OCI-LY7 (cell line): ENCODE results near the gene TECTA.

Experiments
- CTCF ChIP-seq: fragments of 200-600 bp; sonication (generic); conservative IDR thresholded peaks from 2 replicates; pipeline ENCODE4 v1.5.1; 2014; ENCODE audit warnings: mild to moderate bottlenecking, antibody characterized with exemption, low read length, moderate library complexity, mixed read lengths
- EZH2phosphoT487 ChIP-seq: fragments of 200-600 bp; sonication (generic); IDR thresholded peaks from 2 replicates; pipeline ENCODE4 v1.6.1; 2018; ENCODE audit warnings: low read depth, borderline replicate concordance, mild to moderate bottlenecking, mixed run types, antibody characterized with exemption, low read length, moderate library complexity, mixed read lengths

DNA sequence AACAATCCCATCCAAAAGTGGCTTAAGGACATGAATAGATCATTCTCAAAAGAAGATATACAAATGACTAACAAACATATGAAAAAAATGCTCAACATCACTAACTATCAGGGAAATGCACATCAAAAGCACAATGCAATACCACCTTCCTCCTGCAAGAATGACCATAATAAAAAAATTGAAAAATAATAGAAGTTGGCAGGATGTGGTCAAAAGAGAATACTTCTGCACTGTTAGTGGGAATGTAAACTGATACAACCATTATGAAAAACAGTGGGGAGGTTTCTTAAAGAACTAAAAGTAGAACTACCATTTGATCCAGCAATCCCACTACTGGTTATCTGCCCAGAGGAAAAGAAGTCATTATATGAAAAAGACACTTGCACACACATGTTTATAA, 113.8 kb downstream of the TECTA start:
- TF ChIP-seq EZH2phosphoT487 = no peak
- no peak for TF ChIP-seq CTCF
